ENCODE data around the gene ADAMTS9.

Gene ADAMTS9

GRCh38 chr3:64627042-64627441, 60.8 kb downstream of the ADAMTS9 start:
- H3K36me3 ChIP-seq (replicated peaks; ENCODE audit: low read depth, low read length), result no peaks in the 10 kb centered on the region
- no peak overlapping the region for H3K4me3 ChIP-seq (ENCODE audit: low read length)
- no peaks in the 10 kb centered on the region for H3K79me2 ChIP-seq (ENCODE audit: low read length)
- H2AFZ ChIP-seq (ENCODE audit: low read depth, low read length), result no peak overlapping the region
- H3K9me3 ChIP-seq (ENCODE audit: insufficient read depth, low read length), result no peaks in the 10 kb centered on the region
- no peak overlapping the region for H3K27ac ChIP-seq (ENCODE audit: low read length)
- H4K20me1 ChIP-seq (ENCODE audit: insufficient read depth, low read length), result no peaks in the 10 kb centered on the region
- TF ChIP-seq EZH2phosphoT487 (IDR thresholded peaks at IDR 0.05; ENCODE audit: low read depth) (no peak), CTCF (IDR thresholded peaks at IDR 0.05; ENCODE audit: low read depth, low read length) (no peak)
- H3K4me1 ChIP-seq (ENCODE audit: low read length), result no peaks in the 10 kb centered on the region
- H3K4me2 ChIP-seq (ENCODE audit: low read length), result no peak overlapping the region
- H3K27me3 ChIP-seq (ENCODE audit: low read depth, low read length), result no peaks in the 10 kb centered on the region
- no peak overlapping the region for H3K9ac ChIP-seq (ENCODE audit: low read length)

- Histone ChIP-seq H4K20me1 (ENCODE audit: insufficient read depth, low read length) (no peaks in the 10 kb centered on the region), H3K36me3 (replicated peaks; ENCODE audit: low read depth, low read length) (no peaks in the 10 kb centered on the region), H3K4me1 (ENCODE audit: low read length) (no peaks in the 10 kb centered on the region), H3K4me3 (ENCODE audit: low read length) (no peak overlapping the region), H3K27ac (ENCODE audit: low read length) (no peak overlapping the region), H3K27me3 (ENCODE audit: low read depth, low read length) (no peaks in the 10 kb centered on the region), H3K4me2 (ENCODE audit: low read length) (no peak overlapping the region), H3K79me2 (ENCODE audit: low read length) (no peaks in the 10 kb centered on the region), H2AFZ (ENCODE audit: low read depth, low read length) (no peak overlapping the region), H3K9me3 (ENCODE audit: insufficient read depth, low read length) (no peaks in the 10 kb centered on the region), H3K9ac (ENCODE audit: low read length) (no peak overlapping the region)
- TF ChIP-seq CTCF (IDR thresholded peaks at IDR 0.05; ENCODE audit: low read depth, low read length), result no peak
- TF ChIP-seq EZH2phosphoT487 (IDR thresholded peaks at IDR 0.05; ENCODE audit: low read depth), result no peak
Measured at GRCh38 chr3:64625381-64625780, 62.4 kb downstream of the ADAMTS9 start.

- Histone ChIP-seq H2AFZ (ENCODE audit: low read depth, low read length) (no peak overlapping the region), H3K9me3 (ENCODE audit: insufficient read depth, low read length) (no peaks in the 10 kb centered on the region), H3K4me2 (ENCODE audit: low read length) (no peak overlapping the region), H3K79me2 (ENCODE audit: low read length) (no peaks in the 10 kb centered on the region), H4K20me1 (ENCODE audit: insufficient read depth, low read length) (no peaks in the 10 kb centered on the region), H3K9ac (ENCODE audit: low read length) (no peak overlapping the region), H3K27ac (ENCODE audit: low read length) (no peak overlapping the region), H3K27me3 (ENCODE audit: low read depth, low read length) (no peaks in the 10 kb centered on the region), H3K4me3 (ENCODE audit: low read length) (no peak overlapping the region), H3K36me3 (replicated peaks; ENCODE audit: low read depth, low read length) (no peaks in the 10 kb centered on the region), H3K4me1 (ENCODE audit: low read length) (no peaks in the 10 kb centered on the region)
- no peak for TF ChIP-seq CTCF (IDR thresholded peaks at IDR 0.05; ENCODE audit: low read depth, low read length)
Measured at GRCh38 chr3:64623125-64623524, 64.7 kb downstream of the ADAMTS9 start.

GRCh38 chr3:64621726-64622395, 65.9 kb downstream of the ADAMTS9 start:
- Histone ChIP-seq H3K9me3 (ENCODE audit: insufficient read depth, low read length) (no peaks in the 10 kb centered on the region), H3K27ac (ENCODE audit: low read length) (no peak overlapping the region), H3K79me2 (ENCODE audit: low read length) (no peaks in the 10 kb centered on the region), H3K4me2 (ENCODE audit: low read length) (no peak overlapping the region), H3K9ac (ENCODE audit: low read length) (no peak overlapping the region), H3K36me3 (replicated peaks; ENCODE audit: low read depth, low read length) (no peaks in the 10 kb centered on the region), H3K27me3 (ENCODE audit: low read depth, low read length) (no peaks in the 10 kb centered on the region), H4K20me1 (ENCODE audit: insufficient read depth, low read length) (no peaks in the 10 kb centered on the region), H2AFZ (ENCODE audit: low read depth, low read length) (no peak overlapping the region), H3K4me3 (ENCODE audit: low read length) (no peak overlapping the region), H3K4me1 (ENCODE audit: low read length) (no peaks in the 10 kb centered on the region)
- no peak for TF ChIP-seq EZH2phosphoT487 (IDR thresholded peaks at IDR 0.05; ENCODE audit: low read depth)
- no peak for TF ChIP-seq CTCF (IDR thresholded peaks at IDR 0.05; ENCODE audit: low read depth, low read length)

Data from OCI-LY3 (cell line).